ENCODE measurements around the gene SCAPER. TPM values are rescaled to one million over a fixed set of nuclear protein-coding genes. Genes with fewer than 3 reads are reported as not detected.

SCAPER gene
- total and polyA plus RNA-seq, 2 donors (not counting 1 experiment from before 2014, with no cell fraction given) = 8.3 to 61.6 TPM

GRCh38 chr15:76664895-76665294 lies 240.2 kb downstream of the SCAPER start:
- Mint-ChIP-seq H3K27me3 (no peaks in the 10 kb centered on the region), H3K4me1 (peaks cover 5% of the 10 kb centered on the region), H3K4me3 (no peak overlapping the region), H3K27ac (no peak overlapping the region), H3K9me3 (ENCODE audit: insufficient read depth) (peaks cover 2% of the 10 kb centered on the region)
- H3K9ac ChIP-seq (ENCODE audit: low read length) = no peak overlapping the region
- H2AFZ ChIP-seq (ENCODE audit: insufficient read depth, low read depth, low read length, poor library complexity, severe bottlenecking) = no peak overlapping the region
- peaks cover 0 to 2% (median 0%) of the 10 kb centered on the region in 3 donors for H3K9me3 ChIP-seq (ENCODE audit: control extremely low read depth in 1 of 3, control insufficient read depth in 2 of 3, insufficient read depth in 1 of 3, low read length in 2 of 3)
- no peaks in the 10 kb centered on the region for H3K27me3 ChIP-seq (replicated peaks in 1 of 4; ENCODE audit: control extremely low read depth in 1 of 4, control insufficient read depth in 3 of 4, insufficient read depth in 4 of 4, low read length in 3 of 4)
- ATAC-seq (ENCODE audit: low read depth) (no peak), DNase-seq (no peak)
- H3K4me1 ChIP-seq (ENCODE audit: control insufficient read depth in 2 of 2, insufficient read depth in 2 of 2, low read length in 2 of 2) = peaks cover 0 to 3% of the 10 kb centered on the region in 2 donors
- no peaks in the 10 kb centered on the region for H3K79me2 ChIP-seq (ENCODE audit: control insufficient read depth, insufficient read depth, low read length)
- TF ChIP-seq CTCF (IDR thresholded peaks at IDR 0.05) (no peak), EZH2 (IDR thresholded peaks at IDR 0.05; ENCODE audit: borderline replicate concordance, insufficient read depth, low read depth, low read length, poor library complexity, severe bottlenecking) (no peak)
- 100% methylated on average over 3 of the region's 5 CpGs for WGBS (ENCODE audit: insufficient coverage)
- ChIA-PET CTCF (no interaction called here), POLR2A (no interaction called here)
- no peak overlapping the region for H3K4me3 ChIP-seq (ENCODE audit: control extremely low read depth in 1 of 5, extremely low read depth in 1 of 5, insufficient read depth in 1 of 5, low read depth in 2 of 5, low read length in 4 of 5)
- no peak overlapping the region for H3K4me2 ChIP-seq (replicated peaks; ENCODE audit: low read depth, low read length, poor library complexity, severe bottlenecking)
- no peaks in the 10 kb centered on the region for H4K20me1 ChIP-seq (ENCODE audit: control insufficient read depth, insufficient read depth, low read length, poor library complexity, severe bottlenecking)
- intact Hi-C loops (cut with micrococcal nuclease) = no loop called here
- H3K36me3 ChIP-seq (replicated peaks in 1 of 2; ENCODE audit: control extremely low read depth in 1 of 2, control insufficient read depth in 1 of 2, extremely low read depth in 1 of 2, insufficient read depth in 2 of 2, low read length in 1 of 2) = peaks cover 2 to 5% of the 10 kb centered on the region in 2 experiments
- no peak overlapping the region for H3K27ac ChIP-seq (ENCODE audit: low read length in 2 of 2)

- CTCF ChIA-PET = no interaction called here
- Mint-ChIP-seq H3K27me3 (no peaks in the 10 kb centered on the region), H3K4me1 (peaks cover 5% of the 10 kb centered on the region), H3K4me3 (no peak overlapping the region), H3K9me3 (ENCODE audit: insufficient read depth) (peaks cover 3% of the 10 kb centered on the region), H3K27ac (no peak overlapping the region)
- H3K4me2 ChIP-seq (replicated peaks; ENCODE audit: low read depth, low read length, poor library complexity, severe bottlenecking) = no peak overlapping the region
- WGBS (ENCODE audit: insufficient coverage) = no CpG with 5 or more reads among the region's 2 CpGs
- peaks cover 0 to 3% of the 10 kb centered on the region in 2 donors for H3K4me1 ChIP-seq (ENCODE audit: control insufficient read depth in 2 of 2, insufficient read depth in 2 of 2, low read length in 2 of 2)
- H3K4me3 ChIP-seq (ENCODE audit: control extremely low read depth in 1 of 5, extremely low read depth in 1 of 5, insufficient read depth in 1 of 5, low read depth in 2 of 5, low read length in 4 of 5) = no peak overlapping the region
- no peak overlapping the region for H3K27ac ChIP-seq (ENCODE audit: low read length in 2 of 2)
- no peak for DNase-seq
- H3K9ac ChIP-seq (ENCODE audit: low read length) = no peak overlapping the region
- H4K20me1 ChIP-seq (ENCODE audit: control insufficient read depth, insufficient read depth, low read length, poor library complexity, severe bottlenecking) = no peaks in the 10 kb centered on the region
- H3K36me3 ChIP-seq (replicated peaks in 1 of 2; ENCODE audit: control extremely low read depth in 1 of 2, control insufficient read depth in 1 of 2, extremely low read depth in 1 of 2, insufficient read depth in 2 of 2, low read length in 1 of 2) = peaks cover 2 to 8% of the 10 kb centered on the region in 2 experiments
- ATAC-seq (ENCODE audit: low read depth) = no peak
- peaks cover 0 to 2% (median 0%) of the 10 kb centered on the region in 3 donors for H3K9me3 ChIP-seq (ENCODE audit: control extremely low read depth in 1 of 3, control insufficient read depth in 2 of 3, insufficient read depth in 1 of 3, low read length in 2 of 3)
- no peaks in the 10 kb centered on the region for H3K79me2 ChIP-seq (ENCODE audit: control insufficient read depth, insufficient read depth, low read length)
- POLR2A ChIA-PET = interaction anchor here (0.5 kb wide), 1 partner anchor 384 kb away, joined by 6 read pairs; no protein-coding TSS in a partner anchor
- no peak overlapping the region for H2AFZ ChIP-seq (ENCODE audit: insufficient read depth, low read depth, low read length, poor library complexity, severe bottlenecking)
- H3K27me3 ChIP-seq (replicated peaks in 1 of 4; ENCODE audit: control extremely low read depth in 1 of 4, control insufficient read depth in 3 of 4, insufficient read depth in 4 of 4, low read length in 3 of 4) = no peaks in the 10 kb centered on the region
- TF ChIP-seq CTCF (IDR thresholded peaks at IDR 0.05) (no peak), EZH2 (IDR thresholded peaks at IDR 0.05; ENCODE audit: borderline replicate concordance, insufficient read depth, low read depth, low read length, poor library complexity, severe bottlenecking) (no peak)
- intact Hi-C loops (cut with micrococcal nuclease) = no loop called here
These were observed 240.7 kb downstream of the SCAPER start for GRCh38 chr15:76664411-76664810.
